ENCODE data around the gene BBS9. TPM values are rescaled to one million over a fixed set of nuclear protein-coding genes. Genes with fewer than 3 reads are reported as not detected.

The BBS9 gene
- total and polyA plus RNA-seq, 9 of the 15 experiments (the other 6 are each of a cell fraction or from before 2014, with no cell fraction given): 0.77 to 3.3 (median 2.4) TPM

- no peak for TF ChIP-seq ZNF79 (CRISPR knock-in tag; IDR thresholded peaks at IDR 0.05; ENCODE audit: low read depth)
- TF ChIP-seq MEIS2 (IDR thresholded peaks at IDR 0.05; ENCODE audit: partially characterized antibody): no peak
- 0 out of 2 replicates have a peak, but pooled peaks have one; percentile 23 for TF ChIP-seq DIDO1 (tag; IDR thresholded peaks at IDR 0.05; ENCODE audit: low read depth)
- TF ChIP-seq SAP30 (IDR thresholded peaks at IDR 0.05; ENCODE audit: borderline replicate concordance, insufficient read depth, low read depth, low read length, poor library complexity, severe bottlenecking): peak; percentile 4
Observed at GRCh38 chr7:33108554-33109004, 20.8 kb upstream of the BBS9 start (continued).

- in situ Hi-C loops (cut with MboI) (no loop called here), intact Hi-C loops (cut with micrococcal nuclease) (no loop called here)
- H3K36me3 ChIP-seq (ENCODE audit: control insufficient read depth, insufficient read depth, low read length): peaks cover 10% of the 10 kb centered on the region
- H3K27me3 ChIP-seq (ENCODE audit: control insufficient read depth in 2 of 2, insufficient read depth in 2 of 2, low read length in 2 of 2): no peaks in the 10 kb centered on the region
- peaks cover 10 to 11% of the 10 kb centered on the region in 2 experiments; a peak in 4 of 5 replicates for H3K4me1 ChIP-seq (replicated peaks in 1 of 2; ENCODE audit: control insufficient read depth in 2 of 2, insufficient read depth in 2 of 2, low read length in 2 of 2)
- 0 out of 2 replicates have a peak, but pooled peaks cover 12% of the 10 kb centered on the region for H4K20me1 ChIP-seq (replicated peaks; ENCODE audit: control insufficient read depth, insufficient read depth, low read length)
- H3K27ac ChIP-seq (ENCODE audit: extremely low read depth, low read depth, low read length): peak within 1 kb of the TSS; percentile 77
- peak within 1 kb of the TSS; percentile 99 for H3K4me3 ChIP-seq
- FAIRE-seq: no peak
- POLR2A ChIA-PET: interaction anchor here (1.0 kb wide), 1 partner anchor 9 kb away, joined by 3 read pairs; no protein-coding TSS in a partner anchor
- CTCF ChIA-PET (ENCODE audit: low intra/inter-chr PET ratio): interaction anchor here (0.5 to 1.8 kb wide), 7 partner anchors 58 to 429 kb away, joined by 3 to 5 read pairs (median 4); no protein-coding TSS in a partner anchor
- 0% methylated on average over 30 of the region's 100 CpGs for WGBS (ENCODE audit: insufficient coverage, low coverage, missing lambda C conversion rate)
- H3K4me2 ChIP-seq (ENCODE audit: insufficient read depth, low read length): peak within 1 kb of the TSS; percentile 88
- BruUV-seq (replicated peaks): no TSS peak
- H3K9me1 ChIP-seq (ENCODE audit: control insufficient read depth, insufficient read depth, low read length): no peaks in the 10 kb centered on the region
- peaks cover 50% of the 10 kb centered on the region for H3K79me2 ChIP-seq (ENCODE audit: control insufficient read depth, insufficient read depth, low read length)
- peak within 1 kb of the TSS; percentile 80 to 97 for H3K9ac ChIP-seq (ENCODE audit: insufficient read depth in 1 of 2, low read depth in 2 of 2, low read length in 2 of 2)
- H2AFZ ChIP-seq (ENCODE audit: low read depth, low read length): peak within 1 kb of the TSS; percentile 89
- ATAC-seq: peak; percentile 91
- H3K9me3 ChIP-seq (replicated peaks; ENCODE audit: control insufficient read depth, insufficient read depth, low read depth, low read length): no peaks in the 10 kb centered on the region
- peak; percentile 87 to 89 (median 88) for DNase-seq (ENCODE audit: extremely low read depth in 1 of 4, low spot score in 3 of 4)
- TF ChIP-seq SIX5 (IDR thresholded peaks at IDR 0.05; ENCODE audit: borderline replicate concordance in 1 of 2, insufficient read depth in 1 of 2, low read depth in 1 of 2, low read length in 2 of 2): no peak
- TF ChIP-seq SMC3 (conservative IDR thresholded peaks at IDR 0.05; ENCODE audit: insufficient read depth, low read depth, low read length): 0 out of 2 replicates have a peak, but pooled peaks have one; percentile 20
- TF ChIP-seq DPF2 (IDR thresholded peaks at IDR 0.05): no peak
- TF ChIP-seq LCOR (CRISPR knock-in tag; IDR thresholded peaks at IDR 0.05): no peak; the same call in 1 of the 2 replicates
- TF ChIP-seq PYGO2 (tag; IDR thresholded peaks at IDR 0.05): no peak
- 0 out of 2 replicates have a peak, but pooled peaks have one; percentile 23 for TF ChIP-seq SPI1 (IDR thresholded peaks at IDR 0.05; ENCODE audit: borderline replicate concordance, low read depth, low read length)
- TF ChIP-seq CBFB (CRISPR knock-in tag; IDR thresholded peaks at IDR 0.05): no peak
- no peak for TF ChIP-seq ZNF253 (CRISPR knock-in tag; conservative IDR thresholded peaks at IDR 0.05)
- TF ChIP-seq SIN3A (IDR thresholded peaks at IDR 0.05; ENCODE audit: borderline replicate concordance in 2 of 2, control insufficient read depth in 1 of 2, low read depth in 2 of 2, low read length in 2 of 2): 0 out of 4 replicates have a peak, but pooled peaks of 1 of the 2 experiments have one; percentile 37
- TF ChIP-seq HSF4 (CRISPR knock-in tag; IDR thresholded peaks at IDR 0.05; ENCODE audit: borderline replicate concordance): no peak
- no peak for TF ChIP-seq BRD4 (IDR thresholded peaks at IDR 0.05)
- TF ChIP-seq POLR2A (conservative IDR thresholded peaks at IDR 0.05): peak; percentile 61; the same call in 1 of the 2 replicates
- TF ChIP-seq HCFC1 (IDR thresholded peaks at IDR 0.05; ENCODE audit: low read depth, low read length): peak; percentile 60
- peak in 1 of 2 experiments; percentile 39; a peak in 1 of 4 replicates for TF ChIP-seq TEAD1 (CRISPR knock-in tag; IDR thresholded peaks at IDR 0.05)
- no peak for TF ChIP-seq EP300 (IDR thresholded peaks at IDR 0.05; ENCODE audit: low read length)
- no peak for TF ChIP-seq ATF1 (CRISPR knock-in tag; IDR thresholded peaks at IDR 0.05)
- TF ChIP-seq ATF1 (tag; IDR thresholded peaks at IDR 0.05): no peak
- no peak for TF ChIP-seq ZNF3 (CRISPR knock-in tag; IDR thresholded peaks at IDR 0.05)
- TF ChIP-seq ILF3 (IDR thresholded peaks at IDR 0.05; ENCODE audit: borderline replicate concordance): no peak; the same call in 1 of the 2 replicates
Observed at GRCh38 chr7:33109005-33109757, 20.2 kb upstream of the BBS9 start, which contains the start of gene RP9. Gene RP9, minus strand, starts transcription at chr7:33109404. Its CDS starts 32 bp downstream, at chr7:33109372.

Measured in K562 (cell line).